ENCODE results near the gene PUS3.
"Not testable (repeated sequence)": the region's sequence is repeated elsewhere in the genome, so short reads cannot be mapped to it uniquely, and the experiment has no call there.

The PUS3 gene

GRCh38 chr11:125914601-125915000 is 11.6 kb upstream of the PUS3 start:
- FAIRE-seq: not testable (repeated sequence)

- no peak for FAIRE-seq
Measured at GRCh38 chr11:125910226-125910849, 7.3 kb upstream of the PUS3 start.

GRCh38 chr11:125904678-125905077 is 1.7 kb upstream of the PUS3 start:
- no peak for FAIRE-seq

GRCh38 chr11:125903711-125904659 is 979 bp upstream of the PUS3 start, which contains the start of gene DDX25:
DDX25 (plus strand) TSS chr11:125904508; CDS start chr11:125904518, 10 bp downstream.
- FAIRE-seq: no peak

- no peak for FAIRE-seq
Measured at GRCh38 chr11:125902277-125902926, 604 bp downstream of the PUS3 start.

GRCh38 chr11:125901872-125902271 is 1.1 kb downstream of the PUS3 start:
- no peak for FAIRE-seq

- no peak for FAIRE-seq
Measured at GRCh38 chr11:125892994-125893393, 10.0 kb downstream of the PUS3 start.

- FAIRE-seq: no peak
Measured at GRCh38 chr11:125892071-125892470, 10.9 kb downstream of the PUS3 start.

- no peak for FAIRE-seq
Measured at GRCh38 chr11:125890447-125891100, 12.4 kb downstream of the PUS3 start.

- FAIRE-seq: peak; percentile 91
Measured at GRCh38 chr11:125887373-125888324, 15.4 kb downstream of the PUS3 start, which contains the start of gene HYLS1. HYLS1 (plus strand) TSS chr11:125887668; CDS start chr11:125899369, 11,701 bp downstream.

- no peak for FAIRE-seq
Measured at GRCh38 chr11:125886997-125887372, 16.0 kb downstream of the PUS3 start.

- FAIRE-seq: no peak
Measured at GRCh38 chr11:125883375-125883774, 19.6 kb downstream of the PUS3 start.

- FAIRE-seq: no peak
Measured at GRCh38 chr11:125881291-125881690, 21.7 kb downstream of the PUS3 start.

GRCh38 chr11:125874556-125875124 is 28.4 kb downstream of the PUS3 start:
- no peak for FAIRE-seq

- no peak for FAIRE-seq
Measured at GRCh38 chr11:125873881-125874555, 29.0 kb downstream of the PUS3 start.

- no peak for FAIRE-seq
Measured at GRCh38 chr11:125872138-125872491, 30.9 kb downstream of the PUS3 start.

- no peak for FAIRE-seq
Measured at GRCh38 chr11:125871391-125872137, 31.4 kb downstream of the PUS3 start.

- FAIRE-seq: no peak
Measured at GRCh38 chr11:125869521-125869920, 33.5 kb downstream of the PUS3 start.

- not testable (repeated sequence) for FAIRE-seq
Measured at GRCh38 chr11:125865354-125865753, 37.7 kb downstream of the PUS3 start.

- not testable (repeated sequence) for FAIRE-seq
Measured at GRCh38 chr11:125862786-125863185, 40.2 kb downstream of the PUS3 start.

Data from endometrium (tissue), 2 donors.